ENCODE measurements around the gene CDV3. TPM values are rescaled to one million over a fixed set of nuclear protein-coding genes. Genes with fewer than 3 reads are reported as not detected.
"Not testable (repeated sequence)": the region's sequence is repeated elsewhere in the genome, so short reads cannot be mapped to it uniquely, and the experiment has no call there.

CDV3 gene
- total RNA-seq, 1 experiment from 2014 or later: 161 TPM

DNA sequence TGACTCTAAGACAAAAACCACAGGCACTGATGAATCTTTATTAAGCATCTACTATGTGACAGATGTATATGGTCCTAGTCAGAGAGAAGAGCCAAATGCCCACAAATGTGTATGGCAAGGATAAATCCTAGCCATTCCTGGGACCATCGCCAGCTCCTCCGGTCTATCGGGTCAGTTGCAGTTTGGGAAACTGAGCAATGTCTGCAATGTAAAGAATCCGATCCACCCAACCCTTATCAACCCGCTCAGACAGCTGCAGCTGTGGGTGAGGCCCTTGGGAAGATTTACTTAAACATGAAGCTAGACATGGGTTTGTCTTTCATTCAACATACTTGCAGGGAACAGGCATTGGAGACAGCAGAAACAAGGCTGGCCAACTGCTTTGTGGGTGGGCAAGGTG is 40.5 kb upstream of the CDV3 start:
- no peaks in the 10 kb centered on the region for H3K4me1 ChIP-seq (ENCODE audit: insufficient read depth, low read length, poor library complexity, severe bottlenecking)
- no peaks in the 10 kb centered on the region for H3K36me3 ChIP-seq (ENCODE audit: insufficient read depth, low read length, poor library complexity, severe bottlenecking)
- TF ChIP-seq EZH2 (IDR thresholded peaks at IDR 0.05; ENCODE audit: borderline replicate concordance, low read depth, low read length, poor library complexity, severe bottlenecking): no peak
- CTCF ChIA-PET: no interaction called here
- H3K27ac ChIP-seq (ENCODE audit: low read depth, low read length, poor library complexity, severe bottlenecking): no peak overlapping the region
- POLR2A ChIA-PET (ENCODE audit: low non-redundant PET): no interaction called here
- H3K27me3 ChIP-seq (replicated peaks; ENCODE audit: insufficient read depth, low read depth, low read length, poor library complexity): no peaks in the 10 kb centered on the region
- H3K4me3 ChIP-seq (ENCODE audit: low read depth, low read length, poor library complexity, severe bottlenecking): no peak overlapping the region
- intact Hi-C loops (cut with micrococcal nuclease; ENCODE audit: unreplicated experiment): no loop called here
- no peak for DNase-seq (ENCODE audit: low spot score)
- no TSS peak for BruUV-seq (replicated peaks)
- no peaks in the 10 kb centered on the region for H3K9me3 ChIP-seq (ENCODE audit: low read depth, low read length, poor library complexity, severe bottlenecking)

DNA sequence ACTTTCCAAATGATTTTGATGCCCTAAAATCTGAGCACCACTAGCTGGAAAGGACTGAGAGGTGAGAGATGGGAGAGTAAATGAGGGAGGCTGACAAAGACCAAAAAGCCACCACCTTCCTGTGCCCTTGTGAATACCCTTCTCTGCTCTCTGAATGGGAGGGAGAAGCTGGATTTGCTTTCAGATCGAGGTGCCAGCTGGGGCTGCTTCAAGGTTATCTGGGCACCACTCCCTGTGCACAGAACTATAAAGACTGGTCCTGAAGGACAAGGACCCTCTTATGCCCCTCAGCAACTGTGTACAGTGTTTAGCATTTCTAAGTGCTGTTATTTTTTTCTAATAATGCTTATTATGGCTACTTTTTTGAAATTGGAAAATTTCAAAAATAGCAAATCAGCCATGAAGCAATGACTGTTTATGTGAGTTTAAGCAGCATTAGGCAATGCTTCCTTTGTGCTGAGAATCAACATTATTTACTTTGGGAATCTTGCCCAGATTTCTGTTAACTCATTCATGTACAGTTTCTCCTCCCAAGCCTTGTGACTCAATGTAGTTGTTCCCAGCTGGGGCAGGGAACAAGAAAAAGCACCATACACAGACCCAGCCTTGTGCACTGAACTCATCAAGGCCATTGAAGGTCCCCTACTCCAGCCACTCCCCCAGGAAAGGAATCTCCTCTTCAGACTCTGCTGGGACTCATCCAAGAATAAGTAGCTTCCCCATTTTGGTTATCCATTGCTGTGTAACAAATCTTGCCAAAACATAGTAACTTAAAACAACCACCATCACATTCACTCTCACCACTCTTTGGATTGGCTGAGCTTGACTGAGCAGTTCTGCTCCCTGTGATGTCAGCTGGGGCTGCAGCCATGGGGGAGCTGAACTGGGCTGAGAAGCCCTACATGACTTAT is 37.3 kb upstream of the CDV3 start:
- DNase-seq (ENCODE audit: low spot score): peak; percentile 64
- peak overlapping the region; percentile 7 for H3K4me3 ChIP-seq (ENCODE audit: low read depth, low read length, poor library complexity, severe bottlenecking)
- TF ChIP-seq, protein P1, sequence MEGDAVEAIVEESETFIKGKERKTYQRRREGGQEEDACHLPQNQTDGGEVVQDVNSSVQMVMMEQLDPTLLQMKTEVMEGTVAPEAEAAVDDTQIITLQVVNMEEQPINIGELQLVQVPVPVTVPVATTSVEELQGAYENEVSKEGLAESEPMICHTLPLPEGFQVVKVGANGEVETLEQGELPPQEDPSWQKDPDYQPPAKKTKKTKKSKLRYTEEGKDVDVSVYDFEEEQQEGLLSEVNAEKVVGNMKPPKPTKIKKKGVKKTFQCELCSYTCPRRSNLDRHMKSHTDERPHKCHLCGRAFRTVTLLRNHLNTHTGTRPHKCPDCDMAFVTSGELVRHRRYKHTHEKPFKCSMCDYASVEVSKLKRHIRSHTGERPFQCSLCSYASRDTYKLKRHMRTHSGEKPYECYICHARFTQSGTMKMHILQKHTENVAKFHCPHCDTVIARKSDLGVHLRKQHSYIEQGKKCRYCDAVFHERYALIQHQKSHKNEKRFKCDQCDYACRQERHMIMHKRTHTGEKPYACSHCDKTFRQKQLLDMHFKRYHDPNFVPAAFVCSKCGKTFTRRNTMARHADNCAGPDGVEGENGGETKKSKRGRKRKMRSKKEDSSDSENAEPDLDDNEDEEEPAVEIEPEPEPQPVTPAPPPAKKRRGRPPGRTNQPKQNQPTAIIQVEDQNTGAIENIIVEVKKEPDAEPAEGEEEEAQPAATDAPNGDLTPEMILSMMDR (conservative IDR thresholded peaks at IDR 0.05; ENCODE audit: low read depth, low read length): no peak
- no peak for TF ChIP-seq EZH2 (IDR thresholded peaks at IDR 0.05; ENCODE audit: borderline replicate concordance, low read depth, low read length, poor library complexity, severe bottlenecking)
- H3K4me1 ChIP-seq (ENCODE audit: insufficient read depth, low read length, poor library complexity, severe bottlenecking): no peaks in the 10 kb centered on the region
- H3K36me3 ChIP-seq (ENCODE audit: insufficient read depth, low read length, poor library complexity, severe bottlenecking): no peaks in the 10 kb centered on the region
- CTCF ChIA-PET: no interaction called here
- POLR2A ChIA-PET (ENCODE audit: low non-redundant PET): interaction anchor here (0.6 kb wide), 1 partner anchor 37 kb away, joined by 3 read pairs; no protein-coding TSS in a partner anchor
- H3K27ac ChIP-seq (ENCODE audit: low read depth, low read length, poor library complexity, severe bottlenecking): no peak overlapping the region
- intact Hi-C loops (cut with micrococcal nuclease; ENCODE audit: unreplicated experiment): no loop called here
- H3K9me3 ChIP-seq (ENCODE audit: low read depth, low read length, poor library complexity, severe bottlenecking): no peaks in the 10 kb centered on the region
- H3K27me3 ChIP-seq (replicated peaks; ENCODE audit: insufficient read depth, low read depth, low read length, poor library complexity): no peaks in the 10 kb centered on the region
- no TSS peak for BruUV-seq (replicated peaks)

DNA sequence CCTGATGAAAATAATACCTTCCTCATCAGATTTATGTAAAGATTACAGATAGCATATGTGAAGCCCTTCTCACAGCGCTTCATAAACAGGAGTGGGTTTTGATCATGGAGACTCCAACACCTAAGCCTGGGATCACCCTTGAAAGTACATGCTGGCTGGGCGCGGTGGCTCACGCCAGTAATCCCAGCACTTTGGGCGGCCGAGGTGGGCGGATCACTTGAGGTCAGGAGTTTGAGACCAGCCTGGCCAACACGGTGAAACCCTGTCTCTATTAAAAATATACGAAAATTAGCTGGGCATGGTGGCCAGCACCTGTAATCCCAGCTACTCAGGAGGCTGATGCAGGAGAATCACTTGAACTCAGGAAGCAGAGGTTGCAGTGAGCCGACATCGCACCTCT is 36.4 kb upstream of the CDV3 start:
- H3K27me3 ChIP-seq (replicated peaks; ENCODE audit: insufficient read depth, low read depth, low read length, poor library complexity); BruUV-seq (replicated peaks); H3K4me3 ChIP-seq (ENCODE audit: low read depth, low read length, poor library complexity, severe bottlenecking); H3K36me3 ChIP-seq (ENCODE audit: insufficient read depth, low read length, poor library complexity, severe bottlenecking); DNase-seq (ENCODE audit: low spot score); H3K9me3 ChIP-seq (ENCODE audit: low read depth, low read length, poor library complexity, severe bottlenecking); CTCF ChIA-PET; H3K27ac ChIP-seq (ENCODE audit: low read depth, low read length, poor library complexity, severe bottlenecking); intact Hi-C loops (cut with micrococcal nuclease; ENCODE audit: unreplicated experiment); H3K4me1 ChIP-seq (ENCODE audit: insufficient read depth, low read length, poor library complexity, severe bottlenecking): not testable (repeated sequence)
- POLR2A ChIA-PET (ENCODE audit: low non-redundant PET): interaction anchor here (0.6 kb wide), 1 partner anchor 36 kb away, joined by 3 read pairs; no protein-coding TSS in a partner anchor

DNA sequence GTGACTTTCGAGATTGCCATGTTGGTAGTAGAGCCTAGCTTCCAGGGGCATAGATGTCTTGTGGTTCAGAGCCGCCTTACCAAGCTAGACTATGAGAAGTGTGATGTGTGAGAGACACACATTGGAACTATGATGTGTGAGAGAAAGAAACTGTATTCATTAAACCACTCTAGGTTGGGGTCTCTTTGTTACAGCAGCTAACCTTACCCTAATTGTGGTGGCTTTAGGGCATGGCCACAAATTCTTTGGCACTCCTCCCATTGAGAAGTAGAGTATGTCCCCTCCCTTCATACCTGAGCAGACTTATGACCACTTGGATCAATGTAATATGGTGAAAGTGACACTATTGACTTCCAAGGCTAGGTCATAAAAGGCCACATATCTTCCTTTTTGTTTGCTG is 35.3 kb upstream of the CDV3 start:
- TF ChIP-seq, protein P1 (conservative IDR thresholded peaks at IDR 0.05; ENCODE audit: low read depth, low read length): no peak
- TF ChIP-seq EZH2 (IDR thresholded peaks at IDR 0.05; ENCODE audit: borderline replicate concordance, low read depth, low read length, poor library complexity, severe bottlenecking): no peak
- CTCF ChIA-PET: no interaction called here
- H3K36me3 ChIP-seq (ENCODE audit: insufficient read depth, low read length, poor library complexity, severe bottlenecking): no peaks in the 10 kb centered on the region
- BruUV-seq (replicated peaks): no TSS peak
- intact Hi-C loops (cut with micrococcal nuclease; ENCODE audit: unreplicated experiment): no loop called here
- H3K9me3 ChIP-seq (ENCODE audit: low read depth, low read length, poor library complexity, severe bottlenecking): no peaks in the 10 kb centered on the region
- no peaks in the 10 kb centered on the region for H3K4me1 ChIP-seq (ENCODE audit: insufficient read depth, low read length, poor library complexity, severe bottlenecking)
- no peak overlapping the region for H3K27ac ChIP-seq (ENCODE audit: low read depth, low read length, poor library complexity, severe bottlenecking)
- H3K27me3 ChIP-seq (replicated peaks; ENCODE audit: insufficient read depth, low read depth, low read length, poor library complexity): no peaks in the 10 kb centered on the region
- no peak overlapping the region for H3K4me3 ChIP-seq (ENCODE audit: low read depth, low read length, poor library complexity, severe bottlenecking)
- no peak for DNase-seq (ENCODE audit: low spot score)
- POLR2A ChIA-PET (ENCODE audit: low non-redundant PET): no interaction called here

Measured in A673 (cell line).